HG03457 (cell line): Measurements from ENCODE around the gene CSNK1G2.

Experiments used
- ATAC-seq: cut with Tn5 transposase; IDR thresholded peaks from one replicate; pipeline ENCODE4 v1.9.1; 2021; ENCODE audit warnings: moderate number of reproducible peaks; ENCODE audit not compliant: unreplicated experiment

CSNK1G2 gene

DNA sequence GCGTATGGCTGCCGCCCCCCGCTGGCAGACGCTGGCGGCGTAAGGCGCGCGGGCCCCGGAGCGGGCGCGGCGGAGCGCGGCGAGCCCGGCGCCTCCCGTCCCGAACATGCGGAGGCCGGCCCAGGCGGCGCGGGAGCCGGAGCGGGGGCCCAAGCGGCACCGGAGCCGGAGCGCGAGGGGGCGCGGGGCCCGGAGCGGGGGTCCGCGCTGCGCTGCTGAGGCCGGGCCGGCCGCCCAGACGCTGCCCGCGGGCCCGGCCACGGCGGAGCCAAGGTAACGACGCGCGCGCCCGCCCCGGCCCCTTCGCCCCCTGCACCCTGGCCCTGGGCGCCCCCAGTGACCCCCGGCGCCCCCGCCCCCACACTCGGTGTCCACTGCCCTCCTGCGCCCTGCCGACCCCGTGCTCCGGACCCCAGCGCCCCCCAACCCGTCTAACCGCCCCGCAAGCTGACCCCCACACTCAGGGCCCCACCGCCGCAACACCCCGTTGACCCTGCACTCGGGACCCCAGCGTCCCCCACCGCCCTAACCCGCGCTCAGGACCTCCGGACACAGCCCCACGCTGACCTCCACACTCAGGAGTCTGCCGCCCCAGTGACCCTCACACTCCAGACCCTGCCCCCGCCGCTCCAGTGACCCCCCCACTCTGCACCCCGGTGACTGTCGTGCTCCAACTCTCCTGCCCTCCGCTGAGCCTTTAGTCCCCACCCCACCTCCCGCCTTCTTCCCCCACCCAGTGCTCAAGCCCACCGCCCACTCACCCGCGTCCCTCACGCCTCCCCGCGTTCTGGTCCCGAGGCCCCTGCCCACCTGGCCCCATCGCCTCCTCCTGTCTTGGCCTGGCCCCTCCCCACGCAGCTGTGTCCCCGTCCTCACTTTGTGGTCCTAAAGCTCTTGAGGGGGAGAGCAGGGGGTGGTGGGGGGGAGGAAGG lies at the start of gene CSNK1G2:
Gene CSNK1G2, plus strand, starts transcription at position 27 of the 932 bp plus-strand sequence. CDS start 28,601 bp downstream, outside the sequence.
- ATAC-seq, result peak; percentile 37

DNA sequence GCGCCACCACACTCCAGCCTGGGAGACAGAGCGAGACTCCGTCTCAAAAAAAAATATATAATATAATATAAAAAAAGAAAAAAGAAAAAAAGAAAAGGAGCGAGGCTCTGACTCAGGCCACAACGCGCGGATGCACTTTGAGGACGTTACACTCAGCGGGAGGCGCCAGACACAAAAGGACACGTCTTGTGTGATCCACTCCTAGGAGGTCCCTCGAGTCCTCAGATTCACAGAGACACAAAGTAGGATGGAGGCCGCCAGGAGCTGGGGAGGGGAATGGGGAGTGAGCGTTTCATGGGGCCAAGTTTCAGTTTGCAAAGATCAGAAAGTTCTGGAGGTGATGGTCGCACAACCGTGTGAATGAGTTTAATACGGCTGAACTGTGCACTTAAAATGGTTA lies 47.2 kb upstream of the CSNK1G2 start:
- ATAC-seq, result no peak

DNA sequence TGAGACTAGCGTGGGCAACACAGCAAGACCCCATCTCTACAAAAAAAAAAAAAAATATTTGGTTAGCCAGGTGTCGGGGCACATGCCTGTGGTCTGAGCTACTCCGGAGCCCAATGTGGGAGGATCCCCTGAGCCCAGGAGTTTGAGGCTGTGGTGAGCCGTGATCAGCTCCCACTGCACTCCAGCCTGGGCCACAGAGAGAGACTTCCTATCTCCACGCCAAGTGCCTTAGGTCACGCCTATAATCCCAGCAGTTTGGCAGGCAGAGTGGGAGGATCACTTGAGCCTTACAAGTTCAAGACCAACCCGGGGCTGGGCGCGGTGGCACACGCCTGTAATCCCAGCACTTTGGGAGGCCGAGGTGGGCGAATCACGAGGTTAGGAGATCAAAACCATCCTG lies 44.5 kb upstream of the CSNK1G2 start:
- ATAC-seq, result no peak

DNA sequence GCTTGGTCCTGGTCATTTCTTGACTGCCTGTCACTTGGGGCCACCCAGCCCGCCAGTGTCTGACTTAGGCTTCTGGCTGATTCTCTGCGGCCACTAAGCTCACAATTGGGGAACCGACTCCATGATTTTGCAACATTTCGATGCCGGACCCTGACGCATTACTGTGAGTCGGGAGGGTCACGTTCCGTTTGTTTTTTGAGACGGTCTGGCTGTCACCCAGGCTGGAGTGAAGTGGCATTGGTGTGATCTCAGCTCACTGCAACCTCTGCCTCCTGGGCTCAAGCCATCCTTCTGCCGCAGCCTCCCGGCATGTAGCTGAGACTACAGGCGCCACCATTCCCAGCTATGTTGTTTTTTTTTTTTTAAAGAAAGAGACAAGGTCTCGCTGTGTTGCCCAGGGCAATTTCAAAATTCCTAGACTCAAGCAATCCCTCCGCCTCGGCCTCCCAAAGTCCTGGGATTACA lies 39.0 kb upstream of the CSNK1G2 start:
- no peak for ATAC-seq

DNA sequence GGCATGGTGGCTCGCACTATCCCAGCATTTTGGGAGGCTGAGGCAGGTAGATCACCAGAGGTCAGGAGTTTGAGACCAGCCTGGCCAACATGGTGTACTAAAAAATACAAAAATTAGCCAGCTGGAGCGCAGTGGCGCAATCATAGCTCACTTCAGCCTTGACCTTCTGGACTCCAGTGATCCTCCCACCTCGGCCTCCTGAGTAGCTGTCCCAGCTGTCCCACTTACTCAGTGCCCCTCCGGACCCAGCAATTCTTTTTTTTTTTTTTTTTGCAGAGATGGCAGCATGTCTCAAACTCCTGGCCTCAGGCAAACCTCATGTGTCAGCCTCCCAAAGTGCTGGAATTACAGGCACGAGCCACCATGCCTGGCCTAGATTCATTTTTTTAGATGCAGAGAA lies 38.0 kb upstream of the CSNK1G2 start:
- ATAC-seq, result no peak

DNA sequence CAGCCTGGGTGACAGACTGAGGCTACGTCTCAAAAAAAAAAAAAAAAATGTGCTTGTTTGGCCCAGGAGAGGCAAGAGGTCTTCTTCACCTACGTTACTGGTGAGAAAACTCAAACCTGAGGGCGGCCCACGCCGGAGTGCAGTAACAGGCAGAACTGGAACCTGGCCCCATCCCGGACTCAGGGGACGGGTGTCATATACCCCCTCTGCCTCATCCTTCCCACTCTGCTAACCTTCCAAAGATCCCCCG lies 36.2 kb upstream of the CSNK1G2 start:
- ATAC-seq, result no peak

DNA sequence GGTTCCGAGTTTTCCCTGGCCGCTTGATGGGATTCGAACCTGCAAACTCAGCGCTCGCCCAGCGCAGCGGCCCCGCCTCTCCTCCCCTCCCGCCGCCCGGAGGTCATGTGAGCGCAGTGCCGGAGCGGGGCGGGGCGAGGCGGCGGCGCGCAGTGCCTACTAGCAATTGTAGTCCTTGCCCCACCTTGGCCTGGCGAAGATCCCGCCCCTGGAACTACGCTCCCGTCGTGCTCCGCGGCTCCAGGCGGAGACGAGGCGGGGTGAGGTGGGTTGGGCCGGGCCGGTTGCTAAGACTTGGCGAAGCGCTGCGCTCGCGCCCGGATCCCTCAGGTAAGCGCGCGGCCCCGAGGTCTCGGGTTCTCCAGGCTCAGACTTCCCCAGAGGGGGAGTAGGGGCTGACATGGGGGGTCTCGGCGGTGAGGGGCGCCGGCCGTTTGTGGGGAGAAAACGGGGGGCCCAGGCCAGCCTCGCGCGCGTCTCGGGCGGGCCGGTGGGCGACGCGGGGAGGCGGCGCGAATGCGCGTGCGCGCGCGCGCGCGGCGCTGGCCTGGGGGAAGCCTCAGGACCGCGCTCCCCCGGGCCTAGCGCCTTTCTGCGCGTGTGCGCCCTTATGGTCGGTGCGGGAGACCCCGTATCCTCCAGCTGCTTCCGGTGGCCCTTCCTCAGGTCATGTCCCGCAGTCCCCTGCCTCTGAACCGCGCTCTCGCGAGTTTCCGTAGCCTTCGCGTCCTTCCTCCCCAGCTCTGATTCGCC lies 35.7 kb upstream of the CSNK1G2 start, which contains the start of the genes ADAT3 and SCAMP4:
Gene ADAT3, plus strand, starts transcription at position 290 of the 753 bp plus-strand sequence. CDS start 6,649 bp downstream, outside the sequence.
Gene SCAMP4, plus strand, starts transcription at position 290 of the 753 bp plus-strand sequence. CDS start 9,621 bp downstream, outside the sequence.
- peak; percentile 50 for ATAC-seq

DNA sequence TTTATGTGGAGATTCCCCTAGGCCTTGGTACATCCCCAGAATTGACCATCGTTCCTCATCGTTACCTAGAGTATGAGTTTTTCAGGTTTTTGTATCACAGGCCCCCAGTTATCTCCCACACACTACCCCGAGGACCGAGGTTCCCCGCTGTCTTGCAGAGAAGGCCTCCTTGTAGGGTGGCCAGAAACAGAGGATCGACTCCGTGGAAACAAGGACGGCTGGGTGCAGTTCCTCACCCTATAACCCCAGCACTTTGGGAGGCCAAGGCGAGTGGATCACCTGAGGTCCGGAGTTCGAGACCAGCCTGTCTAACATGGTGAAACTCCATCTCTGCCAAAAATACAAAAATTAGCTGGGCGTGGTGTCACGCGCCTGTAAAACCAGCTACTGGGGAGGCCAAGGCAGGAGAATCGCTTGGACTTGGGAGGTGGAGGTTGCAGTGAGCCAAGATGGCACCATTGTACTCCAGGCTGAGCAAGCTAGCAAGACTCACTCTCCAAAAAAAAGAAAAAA lies 35.1 kb upstream of the CSNK1G2 start:
- ATAC-seq, result no peak

DNA sequence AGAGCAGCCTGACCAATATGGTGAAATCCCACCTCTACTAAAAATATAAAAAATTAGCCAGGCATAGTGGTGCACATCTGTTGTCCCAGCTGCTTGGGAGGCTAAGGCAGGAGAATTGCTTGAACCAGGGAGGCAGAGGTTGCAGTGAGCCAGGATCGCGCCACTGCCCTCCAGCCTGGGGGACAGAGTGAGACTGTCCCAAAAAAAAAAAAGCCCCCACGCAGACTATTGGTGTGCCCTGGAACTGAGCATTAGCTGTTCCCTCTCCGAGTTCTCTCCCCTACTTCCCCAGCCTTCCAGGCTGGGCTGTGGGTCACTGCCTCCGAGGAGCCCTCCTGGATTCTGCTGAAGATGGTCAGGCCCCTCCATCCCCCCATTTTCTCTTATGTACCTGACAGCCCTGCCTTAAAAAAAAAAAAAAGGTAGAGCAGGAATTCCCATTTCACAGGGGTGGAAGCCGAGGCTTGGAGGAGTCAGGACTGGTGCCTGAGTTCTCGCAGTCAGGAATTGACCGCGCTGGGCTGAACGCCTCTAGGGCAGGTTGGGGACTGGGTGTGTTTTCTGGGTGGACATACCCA lies 33.9 kb upstream of the CSNK1G2 start:
- ATAC-seq, result no peak

DNA sequence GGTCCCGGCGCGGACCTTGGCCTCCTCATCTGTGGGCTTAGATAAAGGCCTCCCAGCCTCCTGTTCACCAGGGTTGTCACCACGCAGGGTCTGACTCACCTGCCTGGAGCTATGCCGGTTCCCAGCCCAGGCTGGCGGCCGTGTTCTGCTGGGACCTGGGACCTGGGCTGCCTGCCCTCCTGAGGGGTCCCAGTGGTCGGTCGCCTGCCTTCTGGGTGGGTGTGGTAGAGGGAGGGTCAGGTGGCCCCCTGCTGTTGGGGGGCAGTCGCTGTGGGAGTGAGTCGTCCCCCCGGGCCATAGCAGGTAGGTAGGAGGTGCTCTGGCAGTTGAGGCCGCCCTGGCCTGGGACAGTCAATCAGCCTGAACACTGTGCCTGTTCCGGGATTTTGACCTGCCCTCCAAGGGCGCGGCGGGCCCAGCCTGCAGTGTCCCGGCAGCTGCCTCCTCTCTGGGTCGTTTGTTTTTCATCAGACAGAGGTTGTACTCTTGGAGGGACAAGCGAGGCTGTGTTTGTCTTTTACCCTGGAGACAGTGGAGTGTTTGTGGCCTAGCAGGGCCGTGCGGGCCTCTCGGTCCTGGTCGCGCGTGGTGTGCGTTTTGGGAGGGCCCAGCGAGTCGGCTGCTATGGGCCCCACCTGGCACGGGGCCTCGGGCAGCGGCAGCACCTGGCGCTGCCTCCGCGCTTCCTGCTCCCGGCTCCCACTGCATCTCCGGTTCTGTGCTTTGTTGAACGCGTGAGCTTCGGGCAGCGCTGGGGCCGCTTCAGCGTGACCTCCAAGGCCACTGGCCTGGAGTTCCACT lies 33.2 kb upstream of the CSNK1G2 start:
- ATAC-seq, result no peak

DNA sequence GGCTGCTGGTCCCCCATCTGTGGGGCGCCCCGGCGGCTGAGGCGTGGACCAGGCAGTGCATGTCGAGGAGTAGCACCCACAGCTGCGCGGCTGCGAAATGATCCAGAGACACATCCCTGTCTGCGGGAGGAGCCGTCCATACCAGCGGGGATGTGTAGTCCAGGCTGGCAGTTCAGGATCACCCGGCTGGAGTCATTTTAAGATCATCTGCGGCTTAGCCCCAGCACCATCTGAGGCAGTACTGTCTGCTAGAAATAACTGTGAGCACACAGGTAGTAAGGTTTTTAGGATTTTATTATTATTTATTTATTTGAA lies 32.7 kb upstream of the CSNK1G2 start:
- ATAC-seq, result no peak

DNA sequence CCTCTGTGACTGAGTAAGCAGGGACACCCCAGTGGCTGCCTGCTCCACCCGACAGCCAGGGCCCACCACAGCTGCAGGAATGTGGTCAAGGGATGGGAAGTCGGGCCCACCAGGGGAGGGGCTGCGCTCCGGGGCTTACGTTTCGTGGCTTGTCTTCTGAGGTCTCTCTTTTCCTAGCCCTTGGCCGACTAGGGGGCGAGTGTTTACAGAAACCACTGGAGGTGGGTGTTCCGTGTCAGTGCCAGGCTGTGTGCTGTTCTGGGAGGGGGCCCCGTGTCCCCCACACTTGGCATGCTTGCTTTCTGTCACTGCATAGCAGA lies 31.3 kb upstream of the CSNK1G2 start:
- no peak for ATAC-seq

DNA sequence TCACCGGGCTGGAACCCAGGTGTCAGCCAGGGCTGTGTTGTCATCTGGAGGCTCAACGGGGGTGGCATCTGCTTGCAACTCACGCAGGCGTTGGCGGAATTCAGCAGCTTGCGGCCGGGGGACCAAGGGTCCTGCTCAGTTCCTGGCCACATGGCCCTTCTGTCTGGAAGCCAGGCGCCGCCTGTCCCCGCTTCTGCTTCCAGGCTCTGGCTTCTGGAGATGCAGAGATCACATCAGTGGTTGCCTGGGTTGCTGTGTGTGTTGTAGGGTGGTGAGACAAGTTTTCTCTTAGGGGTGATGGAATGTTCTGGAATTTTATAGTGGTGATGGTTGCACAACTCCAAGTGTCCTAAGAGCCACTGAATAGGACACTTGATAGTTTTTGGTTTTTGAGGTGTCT lies 30.8 kb upstream of the CSNK1G2 start:
- ATAC-seq, result no peak

DNA sequence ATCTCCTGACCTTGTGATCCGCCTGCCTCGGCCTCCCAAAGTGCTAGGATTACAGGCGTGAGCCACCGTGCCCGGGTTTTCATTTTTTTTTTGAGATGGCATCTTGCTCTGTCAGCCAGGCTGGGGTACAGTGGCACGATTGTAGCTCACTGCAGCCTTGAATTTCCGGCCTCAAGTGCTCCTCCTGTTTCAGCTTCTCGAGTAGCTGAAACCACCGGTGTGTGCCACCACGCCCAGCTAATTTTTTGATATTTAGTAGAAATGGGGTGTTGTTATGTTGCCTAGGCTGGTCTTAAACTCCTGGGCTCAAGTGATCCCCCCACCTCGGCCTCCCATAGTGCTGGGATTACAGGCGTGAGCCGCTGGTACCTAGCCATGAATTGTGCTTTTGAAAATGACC lies 29.9 kb upstream of the CSNK1G2 start:
- ATAC-seq, result no peak

DNA sequence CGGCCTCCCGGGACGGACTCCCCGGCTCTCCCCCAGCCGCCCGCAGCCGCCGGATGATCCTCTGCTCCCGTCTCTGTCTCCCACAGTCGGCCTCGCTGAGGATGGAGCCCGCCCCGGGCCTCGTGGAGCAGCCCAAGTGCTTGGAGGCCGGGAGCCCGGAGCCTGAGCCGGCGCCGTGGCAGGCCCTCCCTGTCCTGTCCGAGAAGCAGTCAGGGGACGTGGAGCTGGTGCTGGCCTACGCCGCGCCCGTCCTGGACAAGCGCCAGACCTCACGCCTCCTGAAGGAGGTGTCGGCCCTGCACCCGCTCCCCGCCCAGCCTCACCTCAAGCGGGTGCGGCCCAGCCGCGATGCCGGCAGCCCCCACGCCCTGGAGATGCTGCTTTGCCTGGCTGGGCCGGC lies 29.0 kb upstream of the CSNK1G2 start:
- ATAC-seq, result no peak

DNA sequence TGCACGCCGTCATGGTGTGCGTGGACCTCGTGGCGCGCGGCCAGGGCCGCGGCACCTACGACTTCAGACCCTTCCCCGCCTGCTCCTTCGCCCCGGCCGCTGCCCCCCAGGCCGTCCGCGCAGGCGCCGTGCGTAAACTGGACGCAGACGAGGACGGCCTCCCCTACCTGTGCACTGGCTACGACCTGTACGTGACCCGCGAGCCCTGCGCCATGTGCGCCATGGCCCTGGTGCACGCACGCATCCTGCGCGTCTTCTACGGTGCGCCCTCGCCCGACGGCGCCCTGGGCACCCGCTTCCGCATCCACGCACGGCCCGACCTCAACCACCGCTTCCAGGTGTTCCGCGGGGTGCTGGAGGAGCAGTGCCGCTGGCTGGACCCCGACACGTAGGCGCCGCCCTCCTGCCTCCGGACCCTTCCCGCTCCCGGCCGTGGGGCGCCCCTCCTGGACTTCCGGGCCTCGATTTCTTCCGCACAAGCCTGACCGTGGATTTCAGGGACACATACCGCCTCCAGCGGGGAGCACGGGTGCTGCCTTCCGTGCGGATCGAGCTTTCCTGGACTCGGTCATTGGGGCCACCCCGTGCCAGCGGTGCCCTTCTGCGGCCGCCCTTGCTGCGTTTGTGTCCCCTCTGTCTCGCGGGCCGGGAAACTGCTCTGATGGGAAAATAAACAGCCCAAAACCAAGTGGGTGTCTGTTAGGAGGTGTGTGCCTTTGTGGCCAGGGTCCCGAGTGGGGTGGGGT lies 28.0 kb upstream of the CSNK1G2 start:
- no peak for ATAC-seq

DNA sequence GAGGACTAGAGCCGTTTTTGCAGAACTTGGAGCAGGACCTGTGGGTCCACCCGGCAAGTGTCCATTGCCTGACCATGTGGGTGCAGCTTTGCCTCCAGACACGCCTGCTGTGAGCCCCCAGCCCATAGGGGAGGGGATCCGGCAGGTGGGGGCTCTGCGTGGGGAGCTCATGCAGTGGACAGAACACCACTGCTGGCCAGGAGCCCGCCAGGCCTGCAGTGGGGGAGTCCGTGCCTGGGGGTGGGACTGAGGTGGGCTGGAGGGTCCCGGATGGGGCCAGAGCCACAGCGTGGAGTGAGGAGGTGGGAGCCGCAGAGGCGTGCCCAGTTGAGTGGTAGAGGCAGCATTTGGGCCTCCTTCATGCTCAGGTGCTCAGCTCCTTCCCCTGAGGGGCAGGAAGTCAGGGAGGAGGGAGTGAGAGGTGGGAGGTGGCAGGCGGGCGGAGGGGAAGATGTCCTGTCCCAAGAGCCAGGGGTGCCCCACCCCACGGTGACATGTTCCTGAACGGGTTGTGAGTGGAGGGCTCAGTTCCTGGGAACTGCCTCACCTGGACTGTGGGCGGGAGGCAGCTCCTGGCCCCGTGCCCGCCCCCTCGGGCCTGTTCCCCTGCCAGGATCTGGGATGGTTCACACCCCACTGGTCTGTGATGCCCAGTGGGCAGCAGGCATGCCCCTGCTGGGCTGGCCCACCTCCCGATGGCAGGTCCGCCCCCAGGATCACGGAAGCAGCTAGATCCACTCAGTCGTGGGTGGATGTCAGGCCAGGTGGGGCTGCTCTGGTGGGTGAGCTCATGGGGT lies 27.0 kb upstream of the CSNK1G2 start:
- no peak for ATAC-seq

DNA sequence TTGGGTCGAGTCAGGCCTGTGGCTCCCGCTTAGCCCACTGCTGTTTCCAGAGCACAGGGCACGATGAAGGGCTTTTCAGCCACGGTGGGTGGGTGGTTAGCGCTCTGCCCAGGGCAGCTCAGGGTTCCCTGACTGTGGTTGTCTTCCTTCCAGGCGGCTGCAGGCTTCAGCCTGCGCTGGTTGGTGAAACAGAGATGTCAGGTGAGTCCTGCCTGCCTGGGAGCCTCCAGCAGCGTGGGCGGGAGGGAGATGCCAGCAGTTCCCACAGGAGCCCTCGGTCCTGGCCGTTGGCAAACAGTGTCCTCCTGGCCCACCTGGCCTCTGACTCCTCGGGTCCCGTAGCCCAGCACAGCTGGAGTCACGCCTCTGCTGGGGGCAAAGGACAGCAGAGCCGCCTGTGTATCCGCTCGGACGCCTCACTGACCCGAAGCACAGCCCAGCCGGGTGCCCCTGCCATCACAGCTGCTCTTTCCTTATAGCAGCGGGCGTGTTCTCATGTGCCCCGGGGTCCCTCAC lies 26.1 kb upstream of the CSNK1G2 start:
- no peak for ATAC-seq

DNA sequence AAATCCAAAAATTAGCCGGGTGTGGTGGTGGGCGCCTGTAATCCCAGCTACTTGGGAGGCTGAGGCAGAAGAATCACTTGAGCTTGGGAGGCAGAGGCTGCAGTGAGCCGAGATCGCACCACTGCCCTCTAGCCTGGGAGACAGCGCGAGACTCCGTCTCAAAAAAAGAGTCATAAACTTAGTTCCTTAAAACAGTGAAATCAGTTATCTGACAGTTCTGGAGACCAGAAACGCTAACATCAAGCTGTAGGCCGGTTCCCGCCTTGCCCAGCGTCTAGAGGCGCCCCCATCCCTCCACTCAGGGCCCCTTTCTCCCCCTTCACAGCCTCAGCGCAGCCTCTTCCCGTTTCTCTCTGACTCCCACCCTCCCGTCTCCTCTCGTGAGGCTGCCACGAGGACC lies 23.8 kb upstream of the CSNK1G2 start:
- ATAC-seq, result no peak
